ENCODE results near the gene RET.

RET gene

GRCh38 chr10:43160921-43161255 lies 84.0 kb downstream of the RET start:
- DNase-seq: no peak

GRCh38 chr10:43162604-43163003 lies 85.7 kb downstream of the RET start:
- DNase-seq: no peak

GRCh38 chr10:43166207-43166879 lies 89.5 kb downstream of the RET start:
- no peak for DNase-seq

GRCh38 chr10:43166880-43167497 lies 90.1 kb downstream of the RET start:
- no peak for DNase-seq

- no peak for DNase-seq
Observed at GRCh38 chr10:43167498-43167889, 90.6 kb downstream of the RET start.

- no peak for DNase-seq
Observed at GRCh38 chr10:43170491-43170890, 93.6 kb downstream of the RET start.

GRCh38 chr10:43172645-43173044 lies 95.8 kb downstream of the RET start:
- DNase-seq: no peak

GRCh38 chr10:43173120-43173519 lies 96.3 kb downstream of the RET start:
- DNase-seq: no peak

- DNase-seq: no peak
Observed at GRCh38 chr10:43174969-43175368, 98.1 kb downstream of the RET start.

- DNase-seq: no peak
Observed at GRCh38 chr10:43176271-43176670, 99.4 kb downstream of the RET start.

GRCh38 chr10:43177595-43177994 lies 100.7 kb downstream of the RET start:
- no peak for DNase-seq
